ENCODE results near the gene DAPK1.

DAPK1 gene

GRCh38 chr9:87650611-87651295 lies 153.1 kb downstream of the DAPK1 start:
- DNase-seq: no peak

GRCh38 chr9:87651431-87651830 lies 153.8 kb downstream of the DAPK1 start:
- DNase-seq: no peak

- no peak for DNase-seq
These were observed 156.3 kb downstream of the DAPK1 start for GRCh38 chr9:87653941-87654340.

GRCh38 chr9:87655731-87656130 lies 158.1 kb downstream of the DAPK1 start:
- DNase-seq: no peak

GRCh38 chr9:87656485-87656884 lies 158.8 kb downstream of the DAPK1 start:
- no peak for DNase-seq

GRCh38 chr9:87657190-87657589 lies 159.5 kb downstream of the DAPK1 start:
- no peak for DNase-seq

- DNase-seq: no peak
These were observed 160.2 kb downstream of the DAPK1 start for GRCh38 chr9:87657893-87658292.

- no peak for DNase-seq
These were observed 160.8 kb downstream of the DAPK1 start for GRCh38 chr9:87658511-87658910.

GRCh38 chr9:87659534-87660419 lies 162.1 kb downstream of the DAPK1 start:
- no peak for DNase-seq

- no peak for DNase-seq
These were observed 163.6 kb downstream of the DAPK1 start for GRCh38 chr9:87661241-87661640.

GRCh38 chr9:87662808-87663528 lies 165.3 kb downstream of the DAPK1 start:
- peak; percentile 28 for DNase-seq

GRCh38 chr9:87663556-87663955 lies 165.9 kb downstream of the DAPK1 start:
- no peak for DNase-seq

- no peak for DNase-seq
These were observed 166.7 kb downstream of the DAPK1 start for GRCh38 chr9:87664153-87665060.

GRCh38 chr9:87665505-87665904 lies 167.8 kb downstream of the DAPK1 start:
- no peak for DNase-seq

GRCh38 chr9:87667164-87667738 lies 169.6 kb downstream of the DAPK1 start:
- no peak for DNase-seq

GRCh38 chr9:87668222-87668621 lies 170.6 kb downstream of the DAPK1 start:
- no peak for DNase-seq

- DNase-seq: no peak
These were observed 171.1 kb downstream of the DAPK1 start for GRCh38 chr9:87668722-87669121.

- DNase-seq: no peak
These were observed 173.1 kb downstream of the DAPK1 start for GRCh38 chr9:87670572-87671264.

- DNase-seq: no peak
These were observed 173.8 kb downstream of the DAPK1 start for GRCh38 chr9:87671478-87671877.

- DNase-seq: no peak
These were observed 174.3 kb downstream of the DAPK1 start for GRCh38 chr9:87671925-87672324.

- DNase-seq: no peak
These were observed 174.9 kb downstream of the DAPK1 start for GRCh38 chr9:87672586-87672985.
